ENCODE results near the gene EDN3.

The EDN3 gene

DNA sequence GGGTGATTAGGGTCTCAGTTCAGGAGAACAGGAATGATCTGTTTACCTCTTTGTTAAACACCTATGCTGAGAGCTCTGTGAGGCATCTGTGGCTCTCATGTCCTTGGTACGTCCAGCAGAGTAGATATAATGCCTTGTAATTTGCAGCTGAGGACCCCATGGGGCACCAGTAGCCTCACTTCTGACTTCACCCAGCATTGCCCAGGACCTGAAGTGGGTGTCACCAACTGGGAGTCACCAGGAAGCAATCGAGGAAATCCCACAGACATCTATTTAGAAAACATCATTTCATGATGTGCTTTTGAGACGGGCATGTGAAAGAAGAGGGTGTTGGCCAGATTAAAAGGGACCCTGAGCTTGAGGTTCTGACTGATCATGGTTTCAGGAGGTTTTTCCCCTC lies 8.8 kb downstream of the EDN3 start:
- TF ChIP-seq GLIS3 (CRISPR knock-in tag; IDR thresholded peaks at IDR 0.05), result no peak
- TF ChIP-seq, protein P1, sequence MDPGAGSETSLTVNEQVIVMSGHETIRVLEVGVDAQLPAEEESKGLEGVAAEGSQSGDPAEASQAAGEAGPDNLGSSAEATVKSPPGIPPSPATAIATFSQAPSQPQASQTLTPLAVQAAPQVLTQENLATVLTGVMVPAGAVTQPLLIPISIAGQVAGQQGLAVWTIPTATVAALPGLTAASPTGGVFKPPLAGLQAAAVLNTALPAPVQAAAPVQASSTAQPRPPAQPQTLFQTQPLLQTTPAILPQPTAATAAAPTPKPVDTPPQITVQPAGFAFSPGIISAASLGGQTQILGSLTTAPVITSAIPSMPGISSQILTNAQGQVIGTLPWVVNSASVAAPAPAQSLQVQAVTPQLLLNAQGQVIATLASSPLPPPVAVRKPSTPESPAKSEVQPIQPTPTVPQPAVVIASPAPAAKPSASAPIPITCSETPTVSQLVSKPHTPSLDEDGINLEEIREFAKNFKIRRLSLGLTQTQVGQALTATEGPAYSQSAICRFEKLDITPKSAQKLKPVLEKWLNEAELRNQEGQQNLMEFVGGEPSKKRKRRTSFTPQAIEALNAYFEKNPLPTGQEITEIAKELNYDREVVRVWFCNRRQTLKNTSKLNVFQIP (CRISPR knock-in tag; IDR thresholded peaks at IDR 0.05; ENCODE audit: borderline replicate concordance, low read depth), result no peak
- TF ChIP-seq ISL1 (CRISPR knock-in tag; IDR thresholded peaks at IDR 0.05), result no peak
- TF ChIP-seq PPARA (CRISPR knock-in tag; IDR thresholded peaks at IDR 0.05; ENCODE audit: borderline replicate concordance), result no peak
- no peak for TF ChIP-seq TCF4 (CRISPR knock-in tag; IDR thresholded peaks at IDR 0.05; ENCODE audit: borderline replicate concordance)
- no peak for TF ChIP-seq ZC3H10 (CRISPR knock-in tag; IDR thresholded peaks at IDR 0.05)
- no peak for TF ChIP-seq CSDC2 (CRISPR knock-in tag; IDR thresholded peaks at IDR 0.05)
- TF ChIP-seq ZNF8 (CRISPR knock-in tag; IDR thresholded peaks at IDR 0.05), result no peak
- no peak for TF ChIP-seq SNAI2 (CRISPR knock-in tag; IDR thresholded peaks at IDR 0.05)
- no peak for TF ChIP-seq RARB (CRISPR knock-in tag; IDR thresholded peaks at IDR 0.05)
- TF ChIP-seq BACH2 (CRISPR knock-in tag; IDR thresholded peaks at IDR 0.05; ENCODE audit: borderline replicate concordance), result no peak
- no peak for ATAC-seq

DNA sequence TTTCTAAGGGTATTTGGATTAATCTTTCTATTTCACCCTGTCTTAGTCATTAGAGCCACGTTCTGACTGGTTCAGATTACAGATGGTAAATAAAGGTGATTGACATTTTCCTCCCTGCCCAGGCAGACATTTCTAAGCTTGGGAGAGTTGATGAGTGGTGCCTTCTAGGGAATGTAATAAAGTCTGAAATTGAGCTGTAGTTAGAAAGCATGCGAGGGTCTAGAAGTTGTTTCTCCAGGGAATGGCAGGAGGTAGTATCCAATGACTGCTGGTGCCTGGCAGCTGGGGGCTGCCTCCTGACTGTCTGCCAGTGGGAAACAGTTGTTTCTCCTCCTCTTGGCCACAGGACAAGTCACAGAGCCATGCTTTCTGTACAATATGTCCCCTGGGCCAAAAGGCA lies 14.6 kb downstream of the EDN3 start:
- no peak for TF ChIP-seq ZC3H10 (CRISPR knock-in tag; IDR thresholded peaks at IDR 0.05)
- ATAC-seq, result no peak

DNA sequence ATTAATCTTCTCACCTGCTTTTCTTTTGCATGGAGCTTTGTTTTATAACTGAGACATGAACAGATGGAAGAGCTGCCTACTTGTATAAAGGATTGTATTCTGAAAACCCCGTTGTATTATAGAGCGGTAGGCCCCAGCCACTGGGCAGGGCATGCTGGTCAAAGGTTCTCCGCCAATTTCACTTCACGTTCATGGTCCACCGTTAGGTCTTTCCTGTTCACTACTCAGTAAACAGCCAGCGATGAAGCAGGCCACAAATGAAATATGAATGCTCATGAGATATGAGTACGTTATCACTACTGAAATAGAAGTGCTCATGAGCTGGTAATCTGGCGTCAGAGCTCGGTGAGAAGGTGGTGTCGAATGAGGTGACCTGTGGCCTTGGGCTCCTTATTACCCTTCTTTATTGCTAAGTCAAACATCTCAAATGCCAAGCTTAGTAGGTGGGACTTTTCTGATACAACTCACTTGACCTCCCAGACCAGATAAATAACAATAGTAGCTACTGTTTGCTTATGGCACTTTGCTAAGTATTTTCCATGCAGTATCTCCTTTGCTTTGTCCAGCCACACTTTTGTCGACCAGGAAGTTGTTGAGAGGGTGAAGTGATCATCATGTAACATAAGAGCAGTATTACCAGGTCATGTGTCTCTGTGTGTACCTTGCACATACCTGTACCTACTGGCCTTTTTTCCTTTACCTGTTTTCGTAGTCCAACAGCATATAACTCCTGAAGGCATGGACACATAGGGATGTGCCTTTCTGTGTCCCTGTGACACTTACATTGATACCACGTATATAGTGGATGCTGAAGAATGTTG lies 16.7 kb downstream of the EDN3 start:
- ATAC-seq, result no peak
- TF ChIP-seq TCF4 (CRISPR knock-in tag; IDR thresholded peaks at IDR 0.05; ENCODE audit: borderline replicate concordance) (no peak), SNAI2 (CRISPR knock-in tag; IDR thresholded peaks at IDR 0.05) (no peak), ISL1 (CRISPR knock-in tag; IDR thresholded peaks at IDR 0.05) (no peak), ZFP30 (CRISPR knock-in tag; IDR thresholded peaks at IDR 0.05) (no peak), BACH2 (CRISPR knock-in tag; IDR thresholded peaks at IDR 0.05; ENCODE audit: borderline replicate concordance) (no peak), OSR1 (CRISPR knock-in tag; IDR thresholded peaks at IDR 0.05) (no peak), CSDC2 (CRISPR knock-in tag; IDR thresholded peaks at IDR 0.05) (no peak), ZNF565 (CRISPR knock-in tag; conservative IDR thresholded peaks at IDR 0.05; ENCODE audit: low read depth) (no peak)
- TF ChIP-seq, protein P1 (CRISPR knock-in tag; IDR thresholded peaks at IDR 0.05; ENCODE audit: borderline replicate concordance, low read depth), result no peak
- TF ChIP-seq, protein P2, sequence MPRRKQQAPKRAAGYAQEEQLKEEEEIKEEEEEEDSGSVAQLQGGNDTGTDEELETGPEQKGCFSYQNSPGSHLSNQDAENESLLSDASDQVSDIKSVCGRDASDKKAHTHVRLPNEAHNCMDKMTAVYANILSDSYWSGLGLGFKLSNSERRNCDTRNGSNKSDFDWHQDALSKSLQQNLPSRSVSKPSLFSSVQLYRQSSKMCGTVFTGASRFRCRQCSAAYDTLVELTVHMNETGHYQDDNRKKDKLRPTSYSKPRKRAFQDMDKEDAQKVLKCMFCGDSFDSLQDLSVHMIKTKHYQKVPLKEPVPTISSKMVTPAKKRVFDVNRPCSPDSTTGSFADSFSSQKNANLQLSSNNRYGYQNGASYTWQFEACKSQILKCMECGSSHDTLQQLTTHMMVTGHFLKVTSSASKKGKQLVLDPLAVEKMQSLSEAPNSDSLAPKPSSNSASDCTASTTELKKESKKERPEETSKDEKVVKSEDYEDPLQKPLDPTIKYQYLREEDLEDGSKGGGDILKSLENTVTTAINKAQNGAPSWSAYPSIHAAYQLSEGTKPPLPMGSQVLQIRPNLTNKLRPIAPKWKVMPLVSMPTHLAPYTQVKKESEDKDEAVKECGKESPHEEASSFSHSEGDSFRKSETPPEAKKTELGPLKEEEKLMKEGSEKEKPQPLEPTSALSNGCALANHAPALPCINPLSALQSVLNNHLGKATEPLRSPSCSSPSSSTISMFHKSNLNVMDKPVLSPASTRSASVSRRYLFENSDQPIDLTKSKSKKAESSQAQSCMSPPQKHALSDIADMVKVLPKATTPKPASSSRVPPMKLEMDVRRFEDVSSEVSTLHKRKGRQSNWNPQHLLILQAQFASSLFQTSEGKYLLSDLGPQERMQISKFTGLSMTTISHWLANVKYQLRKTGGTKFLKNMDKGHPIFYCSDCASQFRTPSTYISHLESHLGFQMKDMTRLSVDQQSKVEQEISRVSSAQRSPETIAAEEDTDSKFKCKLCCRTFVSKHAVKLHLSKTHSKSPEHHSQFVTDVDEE (CRISPR knock-in tag; IDR thresholded peaks at IDR 0.05), result no peak
- TF ChIP-seq, protein P3, sequence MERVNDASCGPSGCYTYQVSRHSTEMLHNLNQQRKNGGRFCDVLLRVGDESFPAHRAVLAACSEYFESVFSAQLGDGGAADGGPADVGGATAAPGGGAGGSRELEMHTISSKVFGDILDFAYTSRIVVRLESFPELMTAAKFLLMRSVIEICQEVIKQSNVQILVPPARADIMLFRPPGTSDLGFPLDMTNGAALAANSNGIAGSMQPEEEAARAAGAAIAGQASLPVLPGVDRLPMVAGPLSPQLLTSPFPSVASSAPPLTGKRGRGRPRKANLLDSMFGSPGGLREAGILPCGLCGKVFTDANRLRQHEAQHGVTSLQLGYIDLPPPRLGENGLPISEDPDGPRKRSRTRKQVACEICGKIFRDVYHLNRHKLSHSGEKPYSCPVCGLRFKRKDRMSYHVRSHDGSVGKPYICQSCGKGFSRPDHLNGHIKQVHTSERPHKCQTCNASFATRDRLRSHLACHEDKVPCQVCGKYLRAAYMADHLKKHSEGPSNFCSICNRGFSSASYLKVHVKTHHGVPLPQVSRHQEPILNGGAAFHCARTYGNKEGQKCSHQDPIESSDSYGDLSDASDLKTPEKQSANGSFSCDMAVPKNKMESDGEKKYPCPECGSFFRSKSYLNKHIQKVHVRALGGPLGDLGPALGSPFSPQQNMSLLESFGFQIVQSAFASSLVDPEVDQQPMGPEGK (CRISPR knock-in tag; IDR thresholded peaks at IDR 0.05; ENCODE audit: borderline replicate concordance), result no peak

GRCh38 chr20:59318201-59318790 lies 17.9 kb downstream of the EDN3 start:
- no peak for TF ChIP-seq ARNTL (CRISPR knock-in tag; IDR thresholded peaks at IDR 0.05; ENCODE audit: borderline replicate concordance, low read depth)
- no peak for TF ChIP-seq ZNF8 (CRISPR knock-in tag; IDR thresholded peaks at IDR 0.05)
- no peak for TF ChIP-seq ZC3H10 (CRISPR knock-in tag; IDR thresholded peaks at IDR 0.05)
- TF ChIP-seq CSDC2 (CRISPR knock-in tag; IDR thresholded peaks at IDR 0.05), result no peak
- no peak for TF ChIP-seq BACH2 (CRISPR knock-in tag; IDR thresholded peaks at IDR 0.05; ENCODE audit: borderline replicate concordance)
- no peak for TF ChIP-seq ZNF70 (CRISPR knock-in tag; IDR thresholded peaks at IDR 0.05)
- TF ChIP-seq ZFP3 (CRISPR knock-in tag; IDR thresholded peaks at IDR 0.05), result no peak
- TF ChIP-seq ZNF565 (CRISPR knock-in tag; conservative IDR thresholded peaks at IDR 0.05; ENCODE audit: low read depth), result no peak
- no peak for TF ChIP-seq TCF4 (CRISPR knock-in tag; IDR thresholded peaks at IDR 0.05; ENCODE audit: borderline replicate concordance)
- TF ChIP-seq CREB5 (CRISPR knock-in tag; IDR thresholded peaks at IDR 0.05; ENCODE audit: low read depth), result no peak
- TF ChIP-seq GLIS3 (CRISPR knock-in tag; IDR thresholded peaks at IDR 0.05), result no peak
- TF ChIP-seq SNAI2 (CRISPR knock-in tag; IDR thresholded peaks at IDR 0.05), result no peak
- no peak for ATAC-seq

Measured in SK-N-SH treated with all-trans-retinoic acid at 6 μM for 48 hours (cell line).